HUES64 (cell line): ENCODE data around the gene CLEC3B.
"Not testable (repeated sequence)": the region's sequence is repeated elsewhere in the genome, so short reads cannot be mapped to it uniquely, and the experiment has no call there.

Experiments used
- H3K27ac ChIP-seq: 2 replicates; pipeline ENCODE4 v1.7.0; 2013; ENCODE audit warnings: low read depth, low read length, inconsistent platforms
- H3K27me3 ChIP-seq: 2 replicates; pipeline ENCODE4 v1.6.1; 2013; ENCODE audit warnings: mild to moderate bottlenecking, low read length; ENCODE audit not compliant: insufficient read depth
- H3K36me3 ChIP-seq: 2 replicates; pipeline ENCODE4 v1.6.1; 2013; ENCODE audit warnings: mild to moderate bottlenecking, low read length; ENCODE audit not compliant: insufficient read depth
- H3K4me1 ChIP-seq: 2 replicates; pipeline ENCODE4 v1.6.1; 2013; ENCODE audit warnings: mild to moderate bottlenecking, low read length, moderate library complexity; ENCODE audit not compliant: insufficient read depth
- H3K4me3 ChIP-seq: 2 replicates; pipeline ENCODE4 v1.5.1; 2013; ENCODE audit warnings: mild to moderate bottlenecking, low read length, moderate library complexity
- H3K9ac ChIP-seq: 2 replicates; pipeline ENCODE4 v1.6.1; 2013; ENCODE audit warnings: mild to moderate bottlenecking, low read depth, low read length
- H3K9me3 ChIP-seq: 2 replicates; pipeline ENCODE4 v1.6.1; 2013; ENCODE audit warnings: low read depth, low read length; ENCODE audit not compliant: insufficient read depth
- WGBS: fragments of 150-250, 120-280 bp; methylation state at CpG from one replicate; pipeline ENCODE4 v1.1.7; 2013; ENCODE audit warnings: missing lambda C conversion rate; 5-methylcytosine and 5-hydroxymethylcytosine counted together

The CLEC3B gene

GRCh38 chr3:45067486-45067885 lies 41.4 kb downstream of the CLEC3B start:
- no peak overlapping the region for H3K9ac ChIP-seq
- WGBS, result 91% methylated on average over 3 of the region's 4 CpGs
- H3K36me3 ChIP-seq, result no peaks in the 10 kb centered on the region
- H3K4me1 ChIP-seq, result no peaks in the 10 kb centered on the region
- no peaks in the 10 kb centered on the region for H3K27me3 ChIP-seq
- H3K27ac ChIP-seq, result no peak overlapping the region
- no peak overlapping the region for H3K4me3 ChIP-seq
- H3K9me3 ChIP-seq, result no peaks in the 10 kb centered on the region

- 90% methylated on average over 3 of the region's 3 CpGs for WGBS
- Histone ChIP-seq H3K4me3 (no peak overlapping the region), H3K27me3 (no peaks in the 10 kb centered on the region), H3K27ac (no peak overlapping the region), H3K9me3 (no peaks in the 10 kb centered on the region), H3K36me3 (no peaks in the 10 kb centered on the region), H3K9ac (no peak overlapping the region), H3K4me1 (no peaks in the 10 kb centered on the region)
Measured at GRCh38 chr3:45067941-45068340, 41.8 kb downstream of the CLEC3B start.

GRCh38 chr3:45071075-45071474 lies 45.0 kb downstream of the CLEC3B start:
- Histone ChIP-seq H3K4me1 (no peaks in the 10 kb centered on the region), H3K27ac (no peak overlapping the region), H3K9me3 (no peaks in the 10 kb centered on the region), H3K9ac (no peak overlapping the region), H3K4me3 (no peak overlapping the region), H3K27me3 (no peaks in the 10 kb centered on the region), H3K36me3 (no peaks in the 10 kb centered on the region)

GRCh38 chr3:45075821-45076625 lies 49.9 kb downstream of the CLEC3B start:
- Histone ChIP-seq H3K27ac (no peak overlapping the region), H3K36me3 (no peaks in the 10 kb centered on the region), H3K9me3 (no peaks in the 10 kb centered on the region), H3K4me3 (no peak overlapping the region), H3K9ac (no peak overlapping the region), H3K4me1 (no peaks in the 10 kb centered on the region), H3K27me3 (no peaks in the 10 kb centered on the region)
- 90% methylated on average over 11 of the region's 11 CpGs for WGBS

DNA sequence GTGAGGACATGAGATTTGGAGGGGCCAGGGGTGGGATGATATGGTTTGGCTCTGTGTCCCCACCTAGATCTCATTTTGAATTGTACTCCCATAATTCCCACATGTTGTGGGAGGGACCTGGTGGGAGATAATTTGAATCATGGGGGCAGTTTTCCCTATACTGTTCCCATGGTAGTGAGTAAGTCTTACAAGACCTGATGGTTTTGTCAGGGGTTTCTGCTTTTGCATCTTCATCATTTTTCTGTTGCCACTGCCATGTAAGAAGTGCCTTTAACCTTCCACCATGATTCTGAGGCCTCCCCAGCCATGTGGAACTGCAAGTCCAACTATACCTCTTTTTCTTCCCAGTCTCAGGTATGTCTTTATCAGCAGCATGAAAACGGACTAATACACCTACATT lies 52.2 kb downstream of the CLEC3B start:
- H3K27ac ChIP-seq, H3K4me1 ChIP-seq, H3K36me3 ChIP-seq, H3K9me3 ChIP-seq, H3K9ac ChIP-seq, H3K27me3 ChIP-seq, H3K4me3 ChIP-seq: not testable (repeated sequence)
- WGBS, result 92% methylated on average over 1 of the region's 1 CpG

DNA sequence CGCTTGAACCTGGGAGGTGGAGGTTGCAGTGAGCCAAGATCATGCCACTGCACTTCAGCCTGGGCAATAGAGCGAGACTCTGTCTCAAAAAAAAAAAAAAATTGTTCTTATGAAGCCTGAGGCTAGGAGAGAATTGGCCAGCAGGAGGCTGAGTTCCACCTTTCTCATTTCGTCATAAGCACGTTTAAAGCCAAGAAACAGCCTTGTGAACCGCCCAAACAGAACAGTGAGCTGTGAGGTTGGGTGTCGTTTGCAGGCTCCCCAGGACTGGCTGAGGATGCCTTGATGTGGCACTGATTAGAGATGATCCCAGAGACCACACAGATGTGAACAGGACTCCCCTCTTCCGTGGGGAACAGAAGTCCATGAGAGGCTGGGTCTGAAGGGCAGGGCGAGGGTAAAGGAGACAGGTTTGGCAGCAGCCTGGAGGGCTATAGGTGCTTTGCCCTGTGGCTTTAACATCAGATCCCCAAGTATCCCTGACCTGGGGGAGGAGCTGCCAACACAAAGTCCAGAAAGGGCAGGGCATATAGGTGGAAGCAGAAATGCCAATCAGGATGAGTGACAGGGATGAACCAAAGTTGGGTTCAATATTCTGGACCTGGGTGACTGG lies 52.9 kb downstream of the CLEC3B start:
- no peak overlapping the region for H3K9ac ChIP-seq
- H3K27ac ChIP-seq, result no peak overlapping the region
- WGBS, result 84% methylated on average over 8 of the region's 8 CpGs
- no peaks in the 10 kb centered on the region for H3K4me1 ChIP-seq
- peaks cover 1% of the 10 kb centered on the region for H3K36me3 ChIP-seq
- no peak overlapping the region for H3K4me3 ChIP-seq
- H3K9me3 ChIP-seq, result no peaks in the 10 kb centered on the region
- H3K27me3 ChIP-seq, result no peaks in the 10 kb centered on the region

GRCh38 chr3:45079715-45080114 lies 53.6 kb downstream of the CLEC3B start:
- 81% methylated on average over 1 of the region's 1 CpG for whole genome bisulfite sequencing
- H3K9me3 ChIP-seq, result no peaks in the 10 kb centered on the region
- H3K9ac ChIP-seq, result no peak overlapping the region
- H3K36me3 ChIP-seq, result peaks cover 8% of the 10 kb centered on the region
- no peak overlapping the region for H3K27ac ChIP-seq
- H3K27me3 ChIP-seq, result no peaks in the 10 kb centered on the region
- no peak overlapping the region for H3K4me3 ChIP-seq
- no peaks in the 10 kb centered on the region for H3K4me1 ChIP-seq

DNA sequence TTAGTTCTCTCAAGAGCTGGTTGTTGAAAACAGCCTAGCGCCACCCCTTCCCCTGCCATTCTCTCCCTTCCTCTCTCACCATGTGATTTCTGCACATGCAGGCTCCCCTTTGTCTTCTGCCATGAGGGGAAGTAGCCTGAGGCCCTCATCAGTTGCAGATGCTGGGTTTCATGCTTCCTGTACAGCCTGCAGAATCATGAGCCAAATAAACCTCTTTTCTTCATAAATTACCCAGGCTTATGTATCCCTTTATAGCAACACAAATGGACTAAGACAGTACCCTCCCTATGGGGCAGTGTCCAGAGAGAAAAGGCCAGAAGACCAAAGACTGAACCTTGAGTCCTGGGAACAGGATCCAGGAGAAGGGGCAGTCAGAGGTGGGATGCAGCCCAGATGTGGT lies 54.7 kb downstream of the CLEC3B start:
- Histone ChIP-seq H3K9ac (no peak overlapping the region), H3K27me3 (no peaks in the 10 kb centered on the region), H3K4me3 (no peak overlapping the region), H3K9me3 (no peaks in the 10 kb centered on the region), H3K27ac (no peak overlapping the region), H3K36me3 (peaks cover 19% of the 10 kb centered on the region), H3K4me1 (no peaks in the 10 kb centered on the region)
- 88% methylated on average over 1 of the region's 1 CpG for WGBS

DNA sequence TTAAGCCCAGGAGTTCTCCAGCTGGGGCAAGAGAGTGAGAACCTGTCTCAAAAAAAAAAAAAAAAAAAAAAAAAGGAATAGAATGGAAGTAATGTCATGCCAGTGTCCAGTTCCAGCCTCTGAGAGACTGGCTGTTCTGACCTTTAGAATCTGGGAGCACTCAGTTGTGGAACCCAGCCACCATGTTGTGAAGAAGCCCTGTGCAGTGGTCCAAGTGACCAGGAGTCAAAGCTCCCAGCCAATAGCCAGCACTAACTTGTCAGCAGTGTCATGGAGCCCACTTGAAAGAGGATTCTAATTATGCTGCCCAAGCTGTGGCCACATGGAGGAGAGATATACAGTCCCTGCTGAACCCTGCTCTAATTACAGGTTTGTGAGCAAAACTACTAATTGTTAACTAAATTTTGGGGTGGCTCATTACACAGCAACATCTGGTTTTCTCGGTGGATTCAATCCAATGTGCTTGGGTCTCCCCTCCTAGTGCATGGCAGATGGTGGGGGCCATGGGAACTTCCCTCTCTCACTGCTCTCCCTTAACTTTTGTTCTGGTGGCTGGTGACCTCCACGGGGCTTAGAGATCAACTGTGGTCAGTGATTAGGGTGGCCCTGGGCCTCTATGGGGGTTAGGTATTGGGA lies 55.5 kb downstream of the CLEC3B start:
- H3K9ac ChIP-seq, result no peak overlapping the region
- no peaks in the 10 kb centered on the region for H3K27me3 ChIP-seq
- no peak overlapping the region for H3K27ac ChIP-seq
- peaks cover 3% of the 10 kb centered on the region; the same call in 1 of the 2 replicates for H3K4me1 ChIP-seq
- peaks cover 26% of the 10 kb centered on the region for H3K36me3 ChIP-seq
- 83% methylated on average over 2 of the region's 2 CpGs for WGBS
- no peaks in the 10 kb centered on the region for H3K9me3 ChIP-seq
- no peak overlapping the region for H3K4me3 ChIP-seq

DNA sequence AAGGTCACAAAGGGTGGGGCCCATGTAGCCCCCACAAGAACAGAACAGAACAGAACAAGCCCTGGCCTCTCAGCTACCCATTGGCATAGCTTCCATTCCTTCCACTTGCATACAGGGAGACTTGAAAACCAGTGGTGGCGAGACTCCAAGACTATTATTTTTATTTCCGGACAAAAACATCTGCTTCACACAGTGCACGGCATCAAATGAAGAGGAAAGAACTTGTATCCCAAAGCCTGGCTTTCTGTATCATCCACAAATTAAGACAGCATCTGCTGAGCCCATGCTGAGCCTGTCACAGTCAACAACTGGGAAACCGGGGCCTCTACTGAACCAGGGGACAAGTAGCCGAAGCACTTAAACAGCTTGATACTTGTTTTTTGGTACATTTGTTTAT lies 56.0 kb downstream of the CLEC3B start:
- Histone ChIP-seq H3K4me1 (peaks cover 6% of the 10 kb centered on the region; the same call in 1 of the 2 replicates), H3K9ac (no peak overlapping the region), H3K27me3 (no peaks in the 10 kb centered on the region), H3K9me3 (no peaks in the 10 kb centered on the region), H3K4me3 (no peak overlapping the region), H3K36me3 (peaks cover 31% of the 10 kb centered on the region), H3K27ac (no peak overlapping the region)
- 92% methylated on average over 5 of the region's 5 CpGs for WGBS

DNA sequence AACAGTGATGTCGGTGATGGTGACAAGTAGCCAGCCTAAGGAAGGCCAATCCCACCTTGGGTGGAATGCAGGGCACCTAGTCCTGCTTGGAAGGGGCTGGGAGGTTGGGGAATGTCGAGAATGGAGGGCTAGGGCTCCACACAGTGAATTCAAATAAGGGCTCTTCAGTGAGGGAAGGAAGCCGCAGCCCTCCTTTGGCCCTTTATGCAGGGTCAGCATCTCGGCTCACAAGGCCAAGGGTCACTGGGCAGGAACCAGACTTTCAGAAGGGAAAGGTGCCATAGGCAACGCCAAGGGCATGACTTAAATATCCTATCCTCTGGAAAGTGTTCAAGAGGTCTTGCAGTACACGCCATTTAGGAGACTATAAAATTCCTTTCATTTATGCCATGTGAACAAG lies 56.9 kb downstream of the CLEC3B start:
- peaks cover 6% of the 10 kb centered on the region; the same call in 1 of the 2 replicates for H3K4me1 ChIP-seq

More for the DNA sequence above, 56.9 kb downstream of the CLEC3B start:
- H3K36me3 ChIP-seq, result peaks cover 37% of the 10 kb centered on the region
- WGBS, result 89% methylated on average over 6 of the region's 6 CpGs
- H3K27ac ChIP-seq, result no peak overlapping the region
- no peak overlapping the region for H3K4me3 ChIP-seq
- H3K9me3 ChIP-seq, result no peaks in the 10 kb centered on the region
- no peaks in the 10 kb centered on the region for H3K27me3 ChIP-seq
- H3K9ac ChIP-seq, result no peak overlapping the region
